DOHH2 (cell line): ENCODE data around the gene EVA1C.

ENCODE experiments used
- H3F3A ChIP-seq: fragments of 200-600 bp; sonication (generic), shearing (Covaris generic); 2 replicates; pipeline ENCODE4 v1.6.0; 2016; ENCODE audit warnings: antibody characterized with exemption, mild to moderate bottlenecking; ENCODE audit not compliant: control insufficient read depth, insufficient read depth
- H3K27ac ChIP-seq: fragments of 200-600 bp; sonication (generic); 2 replicates; pipeline ENCODE4 v1.5.1; 2014; ENCODE audit warnings: low read depth, mild to moderate bottlenecking, low read length, moderate library complexity
- H3K27me3 ChIP-seq: fragments of 200-600 bp; sonication (generic); 2 replicates; pipeline ENCODE4 v1.6.1; 2014; ENCODE audit warnings: mild to moderate bottlenecking, low read length, mixed read lengths; ENCODE audit not compliant: control insufficient read depth
- H3K36me3 ChIP-seq: fragments of 200-600 bp; sonication (generic); 2 replicates; pipeline ENCODE4 v1.6.1; 2014; ENCODE audit warnings: mild to moderate bottlenecking, low read length, moderate library complexity, mixed read lengths; ENCODE audit not compliant: control insufficient read depth
- H3K4me1 ChIP-seq: fragments of 200-600 bp; sonication (generic); 2 replicates; pipeline ENCODE4 v1.6.1; 2014; ENCODE audit warnings: mild to moderate bottlenecking, low read length, mixed read lengths; ENCODE audit not compliant: control insufficient read depth
- H3K4me2 ChIP-seq: fragments of 200-600 bp; sonication (generic); 2 replicates; pipeline ENCODE4 v1.6.0; 2014; ENCODE audit warnings: mild to moderate bottlenecking, low read length, moderate library complexity
- H3K4me3 ChIP-seq: fragments of 200-600 bp; sonication (generic); 2 replicates; pipeline ENCODE4 v1.5.1; 2014; ENCODE audit warnings: mild to moderate bottlenecking, low read length, mixed read lengths
- H3K79me2 ChIP-seq: fragments of 200-600 bp; sonication (generic); 2 replicates; pipeline ENCODE4 v1.6.1; 2014; ENCODE audit warnings: mild to moderate bottlenecking, low read length, mixed read lengths; ENCODE audit not compliant: control insufficient read depth
- H3K9me2 ChIP-seq: fragments of 200-600 bp; sonication (generic); replicated peaks from 2 replicates; pipeline ENCODE4 v1.6.1; 2014; ENCODE audit warnings: mild to moderate bottlenecking, low read length, mixed read lengths; ENCODE audit not compliant: control insufficient read depth
- H3K9me3 ChIP-seq: fragments of 200-600 bp; sonication (generic); 2 replicates; pipeline ENCODE4 v1.6.1; 2014; ENCODE audit warnings: antibody characterized with exemption, low read length, mixed read lengths; ENCODE audit not compliant: control insufficient read depth, insufficient read depth
- H4K20me1 ChIP-seq: fragments of 200-600 bp; sonication (generic); 2 replicates; pipeline ENCODE4 v1.6.0; 2014; ENCODE audit warnings: low read depth, mild to moderate bottlenecking, antibody characterized with exemption, low read length, moderate library complexity; ENCODE audit not compliant: control insufficient read depth, insufficient read depth
- CTCF ChIP-seq: fragments of 200-600 bp; sonication (generic); IDR thresholded peaks from one replicate; pipeline ENCODE4 v1.5.1; 2014; ENCODE audit warnings: antibody characterized with exemption, mild to moderate bottlenecking, low read depth, low read length; ENCODE audit not compliant: poor library complexity, severe bottlenecking
- EZH2phosphoT487 ChIP-seq: fragments of 200-600 bp; sonication (generic); IDR thresholded peaks from 2 replicates; pipeline ENCODE4 v1.6.1; 2017; ENCODE audit warnings: borderline replicate concordance, mild to moderate bottlenecking, antibody characterized with exemption, low read length, moderate library complexity, mixed read lengths

EVA1C gene

GRCh38 chr21:32382108-32382644 is 30.3 kb upstream of the EVA1C start:
- Histone ChIP-seq H3K79me2 (peaks cover 38% of the 10 kb centered on the region), H3K36me3 (peaks cover 86% of the 10 kb centered on the region), H3K9me3 (no peaks in the 10 kb centered on the region), H3K9me2 (no peaks in the 10 kb centered on the region), H3K4me3 (no peak overlapping the region), H4K20me1 (no peaks in the 10 kb centered on the region), H3F3A (no peaks in the 10 kb centered on the region), H3K27ac (no peak overlapping the region), H3K4me1 (no peaks in the 10 kb centered on the region), H3K4me2 (no peak overlapping the region), H3K27me3 (no peaks in the 10 kb centered on the region)
- no peak for TF ChIP-seq EZH2phosphoT487
- no peak for TF ChIP-seq CTCF

GRCh38 chr21:32383812-32384211 is 28.7 kb upstream of the EVA1C start:
- H3K27me3 ChIP-seq: no peaks in the 10 kb centered on the region
- H4K20me1 ChIP-seq: peaks cover 11% of the 10 kb centered on the region; the same call in 1 of the 2 replicates
- H3K4me2 ChIP-seq: no peak overlapping the region
- no peaks in the 10 kb centered on the region for H3F3A ChIP-seq
- no peak for TF ChIP-seq EZH2phosphoT487
- no peak for TF ChIP-seq CTCF
- H3K79me2 ChIP-seq: peaks cover 50% of the 10 kb centered on the region
- no peak overlapping the region for H3K27ac ChIP-seq
- no peaks in the 10 kb centered on the region for H3K9me3 ChIP-seq
- H3K4me1 ChIP-seq: no peaks in the 10 kb centered on the region
- peaks cover 81% of the 10 kb centered on the region for H3K36me3 ChIP-seq
- no peak overlapping the region for H3K4me3 ChIP-seq
- H3K9me2 ChIP-seq: no peaks in the 10 kb centered on the region

- no peaks in the 10 kb centered on the region for H3F3A ChIP-seq
- no peaks in the 10 kb centered on the region for H3K9me2 ChIP-seq
- no peaks in the 10 kb centered on the region for H3K9me3 ChIP-seq
- TF ChIP-seq CTCF: no peak
- TF ChIP-seq EZH2phosphoT487: no peak
- no peak overlapping the region for H3K27ac ChIP-seq
- H3K4me3 ChIP-seq: no peak overlapping the region
- H3K27me3 ChIP-seq: no peaks in the 10 kb centered on the region
- H4K20me1 ChIP-seq: peaks cover 12% of the 10 kb centered on the region; the same call in 1 of the 2 replicates
- H3K4me1 ChIP-seq: peaks cover 5% of the 10 kb centered on the region
- peaks cover 70% of the 10 kb centered on the region for H3K79me2 ChIP-seq
- H3K36me3 ChIP-seq: peaks cover 73% of the 10 kb centered on the region
- H3K4me2 ChIP-seq: no peak overlapping the region
Observed at GRCh38 chr21:32386195-32386870, 26.2 kb upstream of the EVA1C start.
